GM21786 (cell line): ENCODE results near the gene NANP.
A peak's percentile ranks its signal among the peaks of the same experiment; 100 is the strongest.
"Not testable (repeated sequence)": the region's sequence is repeated elsewhere in the genome, so short reads cannot be mapped to it uniquely, and the experiment has no call there.

Experiments used
- ATAC-seq: cut with Tn5 transposase; IDR thresholded peaks from one replicate; pipeline ENCODE4 v1.9.1; 2021; ENCODE audit not compliant: unreplicated experiment

NANP gene, protein sequence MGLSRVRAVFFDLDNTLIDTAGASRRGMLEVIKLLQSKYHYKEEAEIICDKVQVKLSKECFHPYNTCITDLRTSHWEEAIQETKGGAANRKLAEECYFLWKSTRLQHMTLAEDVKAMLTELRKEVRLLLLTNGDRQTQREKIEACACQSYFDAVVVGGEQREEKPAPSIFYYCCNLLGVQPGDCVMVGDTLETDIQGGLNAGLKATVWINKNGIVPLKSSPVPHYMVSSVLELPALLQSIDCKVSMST

DNA sequence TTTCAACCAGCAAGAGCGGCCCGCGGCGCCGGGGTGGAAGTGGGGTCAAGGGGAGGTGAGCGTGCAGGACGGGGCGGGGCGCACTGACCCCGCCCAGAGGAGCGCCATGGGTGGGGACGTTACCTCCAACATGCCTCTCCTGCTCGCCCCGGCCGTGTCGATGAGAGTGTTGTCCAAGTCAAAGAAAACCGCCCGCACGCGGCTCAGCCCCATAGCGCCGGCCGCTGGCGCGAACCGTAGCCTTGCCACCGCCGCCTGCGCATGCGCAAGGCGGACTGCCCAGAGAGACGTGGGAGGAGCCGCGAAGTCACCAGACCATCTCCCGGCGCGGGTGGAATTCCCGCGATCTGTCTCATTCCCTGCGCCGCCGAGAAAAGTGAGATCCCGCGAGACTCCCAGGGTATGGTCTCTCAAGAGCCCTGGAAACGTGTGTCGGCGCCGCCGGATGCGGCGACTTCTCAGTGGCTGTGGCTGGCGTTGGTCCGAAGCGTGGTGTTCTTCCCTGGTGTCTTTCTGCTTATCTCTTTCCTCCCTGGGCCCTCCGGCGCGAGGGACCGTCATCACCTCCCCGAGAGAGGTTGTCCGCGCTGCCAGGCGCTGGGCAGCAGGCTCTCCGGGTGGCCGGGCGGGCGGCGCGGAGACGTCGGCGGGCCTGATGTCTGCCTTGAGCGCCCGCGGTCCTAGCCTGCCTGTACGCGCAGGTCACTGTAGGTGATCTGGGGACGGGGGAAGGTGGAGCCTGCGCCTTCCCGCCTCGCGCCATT, at the start of gene NANP:
Gene NANP, minus strand, starts transcription at position 279 of the 764 bp plus-strand sequence. Its CDS starts 66 bp downstream, at position 213.
- peak; percentile 80 for ATAC-seq

DNA sequence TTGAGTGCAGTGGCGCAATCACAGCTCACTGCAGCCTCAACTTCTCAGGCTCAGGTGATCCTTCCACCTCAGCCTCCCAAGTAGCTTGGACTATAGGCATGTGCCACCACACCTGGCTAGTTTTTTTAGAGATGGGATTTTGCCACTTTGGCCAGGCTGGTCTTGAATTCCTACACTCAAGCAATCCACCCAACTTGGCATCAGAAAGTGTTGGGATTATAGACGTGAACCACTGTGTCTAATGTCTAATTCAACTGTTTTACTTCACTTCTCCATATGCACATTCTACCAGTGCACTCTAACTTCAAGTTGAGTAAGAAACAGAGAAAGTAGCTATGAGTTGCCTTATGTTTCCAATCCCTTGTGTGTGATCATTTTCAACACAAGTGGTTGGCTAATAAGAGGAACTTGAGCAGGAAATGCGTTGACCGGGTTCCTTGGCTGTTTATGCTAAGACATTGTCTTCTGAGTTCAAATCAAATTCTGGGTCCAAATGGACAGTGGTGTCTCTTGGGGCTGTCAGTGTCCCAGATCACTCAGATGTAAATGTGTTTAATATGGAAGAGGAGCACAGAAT, 48.9 kb upstream of the NANP start:
- no peak for ATAC-seq

DNA sequence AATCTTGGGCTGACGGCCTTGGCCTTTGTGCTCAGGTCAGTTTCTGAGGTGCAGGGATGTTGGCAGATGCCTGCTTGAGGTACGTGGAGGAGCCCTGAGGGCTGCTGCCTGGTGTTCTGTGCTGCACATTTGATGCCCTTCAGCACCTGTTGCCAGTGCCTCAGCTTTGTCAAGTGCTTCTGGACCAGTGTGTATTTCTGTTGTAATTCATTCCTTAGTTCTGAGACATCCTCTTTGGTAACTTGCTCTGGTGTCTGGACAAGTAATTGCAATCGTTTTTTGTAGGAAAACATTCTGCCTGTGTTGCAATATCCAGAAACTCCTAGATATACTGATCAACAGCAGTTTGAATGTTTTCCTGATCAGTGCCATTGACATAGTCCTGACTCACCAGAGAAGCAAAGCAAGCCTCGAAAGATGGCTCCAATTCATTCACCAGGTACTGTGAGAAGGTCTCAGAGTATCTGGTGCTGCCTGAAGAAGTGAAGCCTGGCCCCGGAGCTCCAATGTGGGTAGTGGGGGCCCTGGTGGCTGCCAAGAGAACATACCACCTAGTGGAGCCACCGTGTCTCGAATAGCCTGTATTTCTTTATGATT, 46.1 kb upstream of the NANP start:
- no peak for ATAC-seq

DNA sequence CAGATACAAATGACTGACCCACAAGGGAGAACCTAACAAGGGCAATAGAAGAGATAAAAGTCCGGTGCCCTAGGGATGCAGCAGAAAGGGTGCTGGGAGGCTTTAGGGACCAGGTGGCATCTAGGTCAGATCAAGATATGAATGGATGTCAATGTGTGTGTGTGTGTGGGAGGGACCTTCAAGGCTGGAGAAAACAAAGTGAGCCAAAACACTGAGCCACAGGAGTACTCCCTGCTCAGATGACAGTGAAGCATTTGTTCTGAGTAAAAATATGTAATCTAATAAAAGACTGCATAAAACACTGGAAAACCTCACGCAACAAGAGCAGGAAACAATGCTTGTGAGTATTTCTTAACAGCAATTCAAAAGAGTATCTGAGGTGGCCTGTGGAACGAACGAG, 44.6 kb upstream of the NANP start:
- ATAC-seq = no peak

DNA sequence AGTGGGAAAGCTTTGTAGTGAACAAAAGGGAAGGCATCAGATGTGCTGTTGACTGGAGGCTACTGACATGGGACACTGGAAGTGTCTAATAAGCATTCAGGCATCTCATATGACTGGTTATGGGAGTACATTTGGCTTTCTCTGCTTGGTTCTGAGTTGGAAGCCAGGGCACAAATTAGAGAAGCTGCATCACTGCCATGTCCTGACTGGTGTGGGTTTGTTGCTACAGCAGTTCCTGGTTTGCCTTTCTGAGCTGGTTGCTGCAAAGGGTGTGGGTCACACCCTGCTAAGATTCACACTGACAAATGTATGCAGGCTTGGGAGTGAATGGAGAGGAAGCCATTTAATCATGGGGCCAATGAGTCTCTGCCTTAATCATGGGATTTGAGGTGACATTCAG, 36.2 kb upstream of the NANP start:
- ATAC-seq = no peak

DNA sequence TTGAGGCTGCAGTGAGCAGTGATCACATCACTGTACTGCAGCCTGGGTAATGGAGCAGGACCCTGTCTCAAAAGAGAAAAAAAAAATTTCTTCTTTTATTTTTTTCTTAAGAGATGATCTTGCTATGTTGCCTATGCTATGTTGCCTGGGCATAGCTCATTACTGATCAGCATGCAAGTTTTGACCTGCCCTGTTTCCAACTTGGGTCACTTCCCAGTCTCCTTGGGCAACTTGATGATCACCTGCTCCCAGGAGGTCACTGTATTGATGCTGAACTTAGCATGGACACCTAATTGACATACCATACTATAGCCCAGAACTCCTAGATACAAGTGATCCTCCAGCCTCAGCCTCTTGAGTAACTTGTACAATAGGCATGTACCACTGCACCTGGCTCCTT, 30.7 kb upstream of the NANP start:
- ATAC-seq = no peak

DNA sequence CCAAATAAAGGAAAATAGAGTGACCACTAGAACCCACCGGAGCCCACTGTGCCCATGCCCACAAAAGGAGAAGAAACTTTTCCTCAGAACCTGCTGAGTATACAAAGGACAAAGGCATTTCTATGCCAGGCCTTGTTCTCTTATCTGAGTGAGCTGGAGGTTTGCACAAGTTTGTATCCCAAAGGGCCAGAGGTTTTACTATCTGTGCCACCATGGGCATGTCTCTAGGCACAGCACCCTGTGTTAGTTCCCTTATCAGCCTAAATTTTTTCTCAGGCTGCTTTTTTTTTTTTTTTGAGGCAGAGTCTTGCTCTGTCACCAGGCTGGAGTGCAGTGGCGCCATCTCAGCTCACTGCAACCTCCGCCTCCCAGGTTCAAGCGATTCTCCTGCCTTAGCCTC, 29.1 kb upstream of the NANP start:
- ATAC-seq = not testable (repeated sequence)

DNA sequence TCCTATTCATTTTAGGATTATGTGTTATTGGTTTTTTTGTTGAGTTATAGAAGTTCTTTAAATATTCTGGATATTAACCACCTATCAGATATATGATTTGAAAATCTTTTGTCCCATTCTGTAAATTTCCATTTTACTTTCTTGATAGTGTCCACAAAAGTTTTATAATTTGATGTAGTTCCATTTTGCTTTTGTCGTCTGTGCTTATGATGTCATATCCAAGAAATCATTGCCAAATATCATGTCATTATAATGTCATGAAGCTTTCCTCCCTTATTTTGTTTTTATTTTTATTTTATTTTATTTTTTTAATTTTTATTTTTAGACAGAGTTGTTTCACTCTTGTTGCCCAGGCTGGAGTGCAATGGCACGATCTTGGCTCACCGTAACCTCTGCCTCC, 21.0 kb upstream of the NANP start:
- no peak for ATAC-seq

DNA sequence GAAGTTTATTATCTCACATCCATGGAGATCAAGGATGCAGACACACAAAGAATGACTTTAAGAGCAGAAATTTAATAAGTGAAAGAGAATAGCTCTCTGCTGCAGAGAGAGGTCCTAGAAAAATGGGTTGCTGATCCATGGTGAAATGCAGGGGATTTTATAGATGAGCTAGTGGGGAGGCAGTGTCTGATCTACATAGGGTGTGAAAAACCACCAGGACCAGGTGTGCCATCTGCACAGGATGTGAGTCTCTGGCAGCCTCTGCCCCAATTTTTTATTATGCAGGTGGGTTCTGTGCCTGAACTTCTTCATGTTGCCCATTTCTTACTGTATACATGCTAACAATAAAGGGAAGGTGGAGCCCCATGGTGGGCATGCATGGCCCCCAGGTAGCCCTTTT, 19.9 kb upstream of the NANP start:
- no peak for ATAC-seq

DNA sequence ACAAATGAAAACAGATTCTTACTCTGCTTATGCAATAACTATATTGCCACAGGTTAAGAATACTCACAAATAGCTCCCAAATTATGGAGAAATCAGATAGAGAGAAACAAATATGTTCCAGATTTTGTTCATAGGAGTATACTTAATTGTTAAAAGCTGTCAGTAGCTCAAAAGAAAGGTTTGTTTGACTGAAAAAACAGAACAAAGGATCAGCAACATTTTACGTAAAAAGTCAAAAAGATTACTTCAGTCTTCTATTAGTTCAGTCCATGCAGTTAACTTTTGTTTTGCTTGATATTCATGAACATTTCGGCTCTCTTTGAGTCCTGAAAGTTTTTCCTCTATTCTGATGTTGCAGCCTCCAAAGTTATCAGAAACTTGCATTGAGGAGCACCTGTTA, 13.4 kb upstream of the NANP start:
- ATAC-seq = no peak

DNA sequence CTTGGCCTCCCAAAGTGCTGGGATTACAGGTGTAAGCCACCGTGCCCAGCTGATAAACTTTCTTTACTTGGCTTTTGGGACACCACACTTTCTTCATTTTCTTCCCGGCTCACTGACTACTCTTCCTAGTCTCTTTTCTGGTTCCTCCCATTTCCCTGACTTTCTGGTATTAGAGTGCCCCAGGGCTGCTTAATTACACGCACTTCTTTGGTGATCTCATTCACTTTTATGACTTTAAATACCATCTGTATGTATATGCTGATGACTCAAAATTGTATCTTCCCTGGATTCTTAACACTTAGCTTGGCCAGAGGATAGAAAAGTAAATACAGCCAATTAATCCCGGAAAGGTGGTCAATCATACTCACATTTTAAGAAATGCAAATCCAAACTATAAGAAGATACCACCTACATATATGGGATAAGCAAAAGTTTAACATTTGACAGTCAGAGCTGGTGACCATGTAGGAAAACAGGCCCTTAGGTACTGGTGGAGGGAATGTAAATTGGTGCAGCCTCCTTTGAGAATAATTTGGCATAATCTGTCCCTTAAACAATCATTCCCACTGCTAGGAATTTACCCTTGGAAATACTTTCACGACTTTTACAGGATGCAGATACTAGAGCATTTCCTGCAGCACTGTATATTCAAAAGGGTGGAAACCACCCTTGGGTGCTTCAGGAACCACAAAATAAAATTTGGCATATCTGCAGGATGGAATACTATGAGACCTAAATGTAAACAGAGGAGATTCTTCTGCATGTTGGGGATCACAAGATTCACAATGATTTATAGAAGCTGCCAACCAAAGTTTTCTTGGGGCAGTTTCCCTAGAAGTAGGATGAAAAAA, 9.4 kb upstream of the NANP start:
- ATAC-seq = no peak

DNA sequence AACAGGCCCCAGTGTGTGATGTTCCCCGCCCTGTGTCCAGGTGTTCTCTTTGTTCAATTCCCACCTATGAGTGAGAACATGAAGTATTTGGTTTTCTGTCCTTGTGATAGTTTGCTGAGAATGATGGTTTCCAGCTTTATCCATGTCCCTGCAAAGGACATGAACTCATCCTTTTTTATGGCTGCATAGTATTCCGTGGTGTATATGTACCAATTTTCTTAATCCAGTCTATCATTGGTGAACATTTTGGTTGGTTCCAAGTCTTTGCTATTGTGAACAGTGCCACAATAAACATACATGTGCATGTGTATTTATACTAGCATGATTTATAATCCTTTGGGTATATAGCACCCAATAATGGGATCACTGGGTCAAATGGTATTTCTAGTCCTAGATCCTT, 6.8 kb upstream of the NANP start:
- not testable (repeated sequence) for ATAC-seq

DNA sequence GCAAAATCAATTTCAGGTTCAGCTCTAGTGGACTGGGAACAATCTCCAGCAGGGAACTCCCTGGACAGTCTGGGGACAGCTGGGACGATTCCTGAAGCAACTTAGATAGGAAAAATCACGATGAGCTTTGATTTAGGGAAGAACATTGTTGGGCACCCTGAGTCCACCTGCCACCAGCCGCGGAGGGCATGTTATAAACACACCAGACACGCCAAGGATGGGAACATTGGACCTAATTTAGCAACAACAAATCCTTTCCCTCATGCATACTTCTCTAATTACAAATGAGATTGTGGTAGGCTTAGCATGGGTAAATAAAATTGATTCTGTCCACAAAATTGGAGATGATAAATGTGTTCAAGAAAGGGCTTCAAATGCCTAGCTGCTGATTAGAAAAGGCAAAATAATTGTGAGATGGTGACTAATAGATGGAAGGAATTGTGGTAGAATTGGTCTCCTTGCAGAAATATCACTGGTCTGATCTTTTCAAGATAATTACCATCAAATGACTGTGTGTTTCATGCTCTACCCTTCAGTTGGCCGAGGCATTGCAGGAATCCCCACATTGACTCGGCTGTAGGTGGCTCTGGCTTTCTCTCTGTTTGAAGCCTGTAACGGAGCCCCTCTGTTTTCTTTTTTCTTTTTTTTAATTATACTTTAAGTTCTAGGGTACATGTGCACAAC, 6.1 kb upstream of the NANP start:
- ATAC-seq = no peak

DNA sequence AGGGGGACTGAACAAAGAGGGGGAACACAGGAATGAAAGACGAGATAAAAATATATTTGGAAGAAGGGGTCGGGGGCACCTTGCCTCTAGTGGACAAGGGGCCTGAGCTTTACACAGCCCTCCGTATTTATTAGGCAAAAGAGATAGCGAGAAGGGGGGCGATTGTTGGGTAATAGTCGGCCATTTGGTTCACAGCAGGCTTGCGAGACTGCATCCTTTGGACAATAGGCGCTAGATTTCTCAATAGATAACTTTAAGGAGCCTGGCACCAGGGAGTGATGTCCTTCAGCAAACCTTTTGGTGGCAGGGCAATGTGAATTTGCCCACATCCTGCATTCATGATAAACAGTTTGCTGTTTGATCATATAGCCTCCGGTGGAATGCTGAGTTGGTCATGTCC, 3.0 kb upstream of the NANP start:
- no peak for ATAC-seq

DNA sequence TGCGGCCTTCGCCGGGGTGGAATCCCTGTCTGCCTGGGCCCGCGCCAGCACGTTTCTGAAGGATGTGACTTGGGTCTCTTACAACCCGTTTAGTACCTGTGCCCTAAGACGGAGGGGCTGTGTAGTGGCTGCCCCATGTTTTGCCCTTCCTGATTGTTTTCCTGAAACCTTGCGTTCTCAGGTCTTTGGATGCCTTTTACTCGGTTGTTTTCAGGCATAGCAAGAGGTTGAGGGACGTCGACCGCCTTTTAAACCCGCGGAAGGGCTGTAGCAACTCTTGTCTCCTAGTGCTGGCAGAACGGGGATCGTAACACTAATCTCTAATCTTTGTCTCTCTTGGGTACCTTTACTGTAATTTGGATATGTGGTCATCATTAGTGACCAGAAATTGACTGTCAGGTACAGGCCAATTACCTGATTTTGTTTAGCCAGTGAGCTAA, 706 bp upstream of the NANP start:
- no peak for ATAC-seq

DNA sequence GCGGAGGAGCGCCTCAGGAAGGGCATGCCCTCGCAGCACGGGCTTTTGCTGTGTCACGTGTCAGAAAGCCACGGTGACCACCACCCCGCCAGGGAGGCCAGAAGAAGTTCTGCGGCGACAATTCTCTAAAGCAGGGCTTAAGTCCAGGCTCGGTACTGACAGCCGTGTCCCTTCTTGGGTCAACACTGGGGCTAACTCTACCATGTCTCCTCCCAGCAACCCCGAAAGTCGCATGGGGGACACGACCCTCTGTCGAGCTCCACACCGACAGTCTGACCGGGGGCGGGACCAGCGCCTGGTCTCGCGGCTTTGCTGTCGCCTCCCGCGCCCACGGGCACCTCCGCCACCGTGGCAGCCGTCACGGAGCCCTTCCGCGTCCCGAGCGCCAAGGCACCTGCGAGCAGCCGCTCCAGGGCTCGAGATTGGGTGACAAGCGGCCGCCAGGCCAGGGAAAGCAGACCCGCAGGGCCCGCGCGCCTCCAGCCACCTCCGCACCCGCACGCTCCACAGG, 534 bp downstream of the NANP start:
- peak; percentile 12 for ATAC-seq

DNA sequence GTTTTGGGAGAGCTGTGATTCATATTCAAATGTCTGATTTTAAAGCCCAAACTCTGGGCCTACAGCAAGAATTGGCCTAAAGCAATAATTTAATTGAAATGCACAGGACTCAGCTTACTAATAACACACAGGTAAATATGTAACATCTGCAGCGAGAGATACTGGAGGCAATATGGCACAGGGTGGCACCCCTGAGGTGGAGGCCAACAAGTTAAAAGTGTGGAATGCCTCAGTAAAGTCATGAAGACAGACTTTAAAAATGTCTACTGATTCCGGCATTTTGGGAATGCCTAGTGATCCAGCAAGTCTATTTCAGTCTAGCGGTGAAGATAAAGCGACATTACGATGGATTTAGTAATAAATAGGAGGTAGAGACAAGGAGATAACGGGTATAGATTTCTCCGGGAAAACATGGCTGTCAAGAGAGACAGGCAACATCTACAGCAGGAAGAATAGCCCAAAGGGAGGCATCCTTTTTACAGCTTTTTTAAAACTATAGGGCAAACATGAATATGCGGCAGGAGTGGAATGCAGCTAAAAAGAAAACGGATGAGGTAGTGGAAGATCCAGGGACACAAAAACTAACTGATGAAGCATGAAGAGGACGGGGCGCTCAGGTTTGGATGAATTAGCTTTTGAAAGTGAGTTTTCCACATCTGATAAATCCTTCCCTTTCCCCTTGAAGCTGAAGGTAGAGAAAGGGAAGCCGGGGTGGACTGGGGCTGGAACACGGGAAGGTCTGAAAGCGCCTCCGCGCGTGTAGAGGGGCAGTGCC, 1.2 kb downstream of the NANP start:
- ATAC-seq = no peak

DNA sequence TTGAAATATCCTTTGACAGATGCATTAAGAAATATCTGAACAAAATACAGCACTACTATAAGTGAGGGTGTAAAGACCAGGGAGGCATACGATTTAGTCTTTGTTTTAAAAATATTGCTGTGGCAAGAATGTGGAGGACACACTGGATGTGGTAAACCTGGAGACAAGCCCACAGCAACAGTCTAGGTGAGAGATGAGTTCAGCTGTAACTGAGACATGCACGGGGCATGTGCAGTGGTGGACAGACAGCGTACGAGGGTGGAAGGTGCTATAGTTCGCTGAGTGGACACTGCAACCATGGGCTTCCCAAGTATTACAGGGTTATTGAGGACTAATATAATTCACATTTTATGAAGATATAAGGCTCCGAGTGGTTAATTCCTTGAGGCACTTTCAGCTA, 1.8 kb downstream of the NANP start:
- ATAC-seq = no peak

DNA sequence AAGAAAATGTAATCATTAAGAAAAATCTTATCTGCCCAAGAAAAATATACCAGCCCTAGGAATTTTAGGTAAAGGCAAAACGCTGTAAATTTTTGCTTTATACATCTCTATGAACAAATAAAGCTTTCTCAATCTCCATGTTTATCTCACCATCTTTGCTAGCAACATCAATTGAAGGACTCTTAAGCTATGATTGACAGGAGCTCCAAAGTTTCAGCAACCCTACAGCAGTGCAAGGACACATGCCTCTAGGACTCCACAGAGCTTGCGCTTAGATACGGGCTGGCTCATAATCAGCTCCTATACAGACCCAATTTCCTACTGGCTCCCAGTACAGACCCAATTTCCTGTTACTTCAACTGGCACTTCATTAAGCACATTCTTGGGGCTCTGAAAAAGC, 4.3 kb downstream of the NANP start:
- ATAC-seq = no peak
